ENCODE measurements around the gene GPN2. TPM values are rescaled to one million over a fixed set of nuclear protein-coding genes. Genes with fewer than 3 reads are reported as not detected.

Gene GPN2
- total RNA-seq, 1 experiment from 2014 or later = 32.0 TPM

- Mint-ChIP-seq H3K27me3 (ENCODE audit: insufficient read depth, unreplicated experiment) (no peaks in the 10 kb centered on the region), H3K4me1 (ENCODE audit: low read depth, unreplicated experiment) (peaks cover 14% of the 10 kb centered on the region), H3K27ac (ENCODE audit: unreplicated experiment) (peak overlapping the region; percentile 94), H3K36me3 (ENCODE audit: insufficient read depth, unreplicated experiment) (peaks cover 23% of the 10 kb centered on the region), H3K4me3 (ENCODE audit: unreplicated experiment) (peak overlapping the region; percentile 82), H3K9me3 (ENCODE audit: unreplicated experiment) (no peaks in the 10 kb centered on the region)
- Histone ChIP-seq H3K9me3 (no peaks in the 10 kb centered on the region), H3K27me3 (replicated peaks; ENCODE audit: control insufficient read depth, insufficient read depth, low read length) (no peaks in the 10 kb centered on the region), H3K4me1 (0 out of 2 replicates have a peak, but pooled peaks cover 7% of the 10 kb centered on the region), H3K4me3 (ENCODE audit: low read depth, low read length) (peak overlapping the region; percentile 56), H3K36me3 (ENCODE audit: control insufficient read depth, insufficient read depth, low read length) (no peaks in the 10 kb centered on the region)
- POLR2A ChIA-PET = interaction anchor here (0.6 to 1.4 kb wide), 11 partner anchors 8 to 172 kb away, joined by 3 to 13 read pairs (median 4); partner anchors contain the start of genes GPATCH3, GPN2, NR0B2 and TENT5B
- intact Hi-C loops (cut with micrococcal nuclease; ENCODE audit: unreplicated experiment) = loop anchor here (1.0 to 10.0 kb wide), 3 partner anchors 12 to 170 kb away; partner anchors contain the start of gene ARID1A
- no TSS peak for BruUV-seq (replicated peaks)
- TF ChIP-seq CTCF (IDR thresholded peaks at IDR 0.05; ENCODE audit: insufficient read depth in 1 of 2, low read depth in 1 of 2, low read length in 1 of 2, severe bottlenecking in 1 of 2, unreplicated experiment in 1 of 2) = no peak
- CTCF ChIA-PET = interaction anchor here (0.6 to 1.6 kb wide), 12 partner anchors 14 to 805 kb away, joined by 3 to 8 read pairs (median 4); partner anchors contain the start of gene RPS6KA1
- DNase-seq = peak; percentile 95 to 97
Observed at GRCh38 chr1:26864610-26865480, 25.2 kb downstream of the GPN2 start.

GRCh38 chr1:26863685-26864077 lies 26.4 kb downstream of the GPN2 start:
- Mint-ChIP-seq H3K4me3 (ENCODE audit: unreplicated experiment) (peak overlapping the region; percentile 82), H3K4me1 (ENCODE audit: low read depth, unreplicated experiment) (peaks cover 14% of the 10 kb centered on the region), H3K27ac (ENCODE audit: unreplicated experiment) (peak overlapping the region; percentile 94), H3K27me3 (ENCODE audit: insufficient read depth, unreplicated experiment) (no peaks in the 10 kb centered on the region), H3K9me3 (ENCODE audit: unreplicated experiment) (no peaks in the 10 kb centered on the region), H3K36me3 (ENCODE audit: insufficient read depth, unreplicated experiment) (peaks cover 23% of the 10 kb centered on the region)
- H3K9me3 ChIP-seq = no peaks in the 10 kb centered on the region
- DNase-seq = no peak
- ChIA-PET POLR2A (interaction anchor here (0.8 to 1.2 kb wide), 2 partner anchors 27 to 37 kb away, joined by 3 read pairs; partner anchors contain the start of genes GPATCH3 and GPN2), CTCF (interaction anchor here (0.8 kb wide), 1 partner anchor 134 kb away, joined by 3 read pairs; no protein-coding TSS in a partner anchor)
- peak overlapping the region; percentile 47 for H3K4me3 ChIP-seq (ENCODE audit: low read depth, low read length)
- 0 out of 2 replicates have a peak, but pooled peaks cover 7% of the 10 kb centered on the region for H3K4me1 ChIP-seq
- no TSS peak for BruUV-seq (replicated peaks)
- intact Hi-C loops (cut with micrococcal nuclease; ENCODE audit: unreplicated experiment) = loop anchor here (10.0 kb wide), 1 partner anchor 169 kb away; the partner anchor contains the start of gene ARID1A
- no peaks in the 10 kb centered on the region for H3K36me3 ChIP-seq (ENCODE audit: control insufficient read depth, insufficient read depth, low read length)
- TF ChIP-seq CTCF (IDR thresholded peaks at IDR 0.05; ENCODE audit: insufficient read depth in 1 of 2, low read depth in 1 of 2, low read length in 1 of 2, severe bottlenecking in 1 of 2, unreplicated experiment in 1 of 2) = no peak
- H3K27me3 ChIP-seq (replicated peaks; ENCODE audit: control insufficient read depth, insufficient read depth, low read length) = no peaks in the 10 kb centered on the region
